T-helper 1 cell treated with Interleukin-12 subunit alpha and Interleukin-12 subunit beta and Interleukin-4 antibody, amounts not matched to agents 30 μg/mL and 1 μg/mL, for 36 hours (primary cell): ENCODE results near the gene KRTAP10-4.

Experiments
- H3K27ac Mint-ChIP-seq: one replicate; pipeline ENCODE4 v1.8.0; 2021; ENCODE audit warnings: mild to moderate bottlenecking, mixed read lengths
- H3K27me3 Mint-ChIP-seq: one replicate; pipeline ENCODE4 v1.8.0; 2021; ENCODE audit warnings: low read depth, mixed read lengths
- H3K36me3 Mint-ChIP-seq: one replicate; pipeline ENCODE4 v1.8.0; 2021; ENCODE audit warnings: low read depth, mixed read lengths
- H3K4me1 Mint-ChIP-seq: one replicate; pipeline ENCODE4 v1.8.0; 2021; ENCODE audit warnings: low read depth, mixed read lengths
- H3K4me3 Mint-ChIP-seq: one replicate; pipeline ENCODE4 v1.8.0; 2021; ENCODE audit warnings: mild to moderate bottlenecking, moderate library complexity, mixed read lengths
- H3K9me3 Mint-ChIP-seq: one replicate; pipeline ENCODE4 v1.8.0; 2021; ENCODE audit warnings: mixed read lengths

Gene KRTAP10-4

DNA sequence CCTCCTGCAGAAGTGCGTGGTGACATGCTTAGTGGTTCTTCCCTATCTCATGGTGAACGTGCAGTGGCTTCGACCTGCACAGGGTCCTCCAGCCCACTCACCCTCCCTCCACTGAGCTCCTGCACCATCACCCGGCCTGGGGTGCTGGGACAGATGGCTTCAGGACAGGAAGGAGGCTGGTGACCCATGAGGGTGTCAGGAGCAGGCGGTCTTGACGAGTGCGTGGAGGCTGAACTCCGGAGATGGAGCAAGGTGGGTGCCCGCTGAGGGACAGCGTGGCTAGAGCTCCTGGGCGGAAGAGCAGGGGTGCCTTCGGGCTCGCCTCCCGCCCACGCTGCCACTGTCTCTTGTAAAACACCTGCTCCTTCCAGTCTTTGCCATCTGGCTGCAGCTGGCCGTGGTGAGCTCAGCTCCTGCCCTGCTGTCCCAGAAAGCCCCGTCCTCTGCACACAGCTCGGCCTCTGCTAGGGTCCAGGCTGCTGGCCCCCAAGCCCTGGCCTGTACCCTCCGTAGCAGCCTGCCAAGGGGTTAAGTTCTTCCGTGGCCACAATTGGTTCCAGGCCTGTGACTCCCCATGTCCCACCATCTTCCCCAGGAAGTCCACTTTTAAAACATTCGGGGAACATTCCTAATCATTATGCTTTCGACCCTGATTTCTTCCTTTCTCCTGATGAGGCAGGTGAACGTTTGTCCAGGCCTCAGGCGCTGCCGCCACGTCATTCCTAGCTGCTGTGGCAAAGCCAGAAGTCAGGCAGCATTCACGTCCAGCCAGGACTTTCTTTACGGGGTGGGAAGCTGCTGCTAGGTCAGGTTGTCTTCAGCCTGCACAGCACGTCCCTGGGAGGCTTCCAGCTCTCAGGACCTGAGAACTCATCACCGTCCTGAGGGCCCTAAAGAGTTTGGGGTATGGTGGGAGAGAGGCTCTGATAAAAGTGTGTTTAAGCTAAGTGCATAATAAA lies 41.6 kb upstream of the KRTAP10-4 start:
- no peaks in the 10 kb centered on the region for H3K27me3 Mint-ChIP-seq
- no peaks in the 10 kb centered on the region for H3K4me1 Mint-ChIP-seq
- no peaks in the 10 kb centered on the region for H3K9me3 Mint-ChIP-seq
- H3K27ac Mint-ChIP-seq = no peak overlapping the region
- H3K4me3 Mint-ChIP-seq = no peak overlapping the region
- H3K36me3 Mint-ChIP-seq = no peaks in the 10 kb centered on the region

DNA sequence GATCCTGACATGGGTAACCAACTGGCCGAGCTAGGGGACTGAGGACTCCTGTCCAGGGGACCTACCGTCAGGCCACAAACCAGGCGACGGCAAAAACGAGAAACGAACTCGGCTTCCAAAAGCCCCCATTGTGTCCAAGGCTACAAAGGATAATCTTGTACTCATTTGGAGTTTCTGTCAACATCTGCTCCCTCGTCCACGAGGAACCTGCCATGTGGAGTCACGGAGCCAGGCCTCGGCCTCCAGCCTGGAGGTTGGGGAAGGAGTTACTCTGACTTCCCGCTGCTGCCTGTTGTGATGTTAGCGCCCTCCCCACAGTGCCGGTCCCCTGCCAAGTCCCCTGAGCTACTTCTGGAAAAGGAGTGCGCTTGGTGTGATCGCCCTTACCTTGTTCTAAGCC lies 40.8 kb upstream of the KRTAP10-4 start:
- Mint-ChIP-seq H3K27me3 (no peaks in the 10 kb centered on the region), H3K9me3 (no peaks in the 10 kb centered on the region), H3K4me1 (no peaks in the 10 kb centered on the region), H3K27ac (no peak overlapping the region), H3K36me3 (no peaks in the 10 kb centered on the region), H3K4me3 (no peak overlapping the region)

DNA sequence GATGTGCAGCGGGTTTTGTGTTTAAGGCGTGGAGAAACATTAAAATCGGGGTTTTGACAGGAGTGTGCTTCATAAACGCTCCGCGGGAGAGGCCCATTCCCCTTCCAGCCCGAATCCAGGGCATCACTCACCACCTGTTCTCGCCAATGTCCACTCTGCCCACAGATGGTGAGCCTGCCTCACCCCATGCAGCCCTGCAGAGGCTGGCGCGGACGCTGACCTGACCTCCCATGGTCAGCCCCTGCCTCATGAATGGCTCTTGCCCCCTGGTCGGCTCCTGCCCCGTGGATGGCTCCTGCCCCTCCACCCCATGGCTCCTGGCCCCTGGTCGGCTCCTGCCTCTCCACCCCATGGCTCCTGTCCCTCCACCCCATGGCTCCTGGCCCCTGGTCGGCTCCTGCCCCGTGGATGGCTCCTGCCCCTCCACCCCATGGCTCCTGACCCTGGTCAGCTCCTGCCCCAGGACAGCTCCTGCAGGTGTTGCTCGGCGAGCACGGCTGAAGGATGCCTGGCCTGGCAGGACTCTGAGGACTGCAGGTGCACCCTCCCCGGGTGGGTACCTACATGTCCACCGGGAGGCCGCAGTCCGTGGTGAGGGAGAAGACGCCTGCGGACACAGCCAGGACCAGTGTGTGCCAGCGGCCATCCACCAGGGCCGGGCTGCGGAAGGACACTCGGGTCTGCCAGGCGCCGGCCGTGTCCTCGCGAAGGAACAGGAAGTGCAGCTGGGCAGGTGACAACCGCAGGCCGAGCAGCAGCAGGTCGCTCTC lies 40.2 kb upstream of the KRTAP10-4 start:
- H3K4me1 Mint-ChIP-seq = no peaks in the 10 kb centered on the region
- H3K9me3 Mint-ChIP-seq = no peaks in the 10 kb centered on the region
- H3K27me3 Mint-ChIP-seq = no peaks in the 10 kb centered on the region
- no peak overlapping the region for H3K27ac Mint-ChIP-seq
- no peak overlapping the region for H3K4me3 Mint-ChIP-seq
- no peaks in the 10 kb centered on the region for H3K36me3 Mint-ChIP-seq

DNA sequence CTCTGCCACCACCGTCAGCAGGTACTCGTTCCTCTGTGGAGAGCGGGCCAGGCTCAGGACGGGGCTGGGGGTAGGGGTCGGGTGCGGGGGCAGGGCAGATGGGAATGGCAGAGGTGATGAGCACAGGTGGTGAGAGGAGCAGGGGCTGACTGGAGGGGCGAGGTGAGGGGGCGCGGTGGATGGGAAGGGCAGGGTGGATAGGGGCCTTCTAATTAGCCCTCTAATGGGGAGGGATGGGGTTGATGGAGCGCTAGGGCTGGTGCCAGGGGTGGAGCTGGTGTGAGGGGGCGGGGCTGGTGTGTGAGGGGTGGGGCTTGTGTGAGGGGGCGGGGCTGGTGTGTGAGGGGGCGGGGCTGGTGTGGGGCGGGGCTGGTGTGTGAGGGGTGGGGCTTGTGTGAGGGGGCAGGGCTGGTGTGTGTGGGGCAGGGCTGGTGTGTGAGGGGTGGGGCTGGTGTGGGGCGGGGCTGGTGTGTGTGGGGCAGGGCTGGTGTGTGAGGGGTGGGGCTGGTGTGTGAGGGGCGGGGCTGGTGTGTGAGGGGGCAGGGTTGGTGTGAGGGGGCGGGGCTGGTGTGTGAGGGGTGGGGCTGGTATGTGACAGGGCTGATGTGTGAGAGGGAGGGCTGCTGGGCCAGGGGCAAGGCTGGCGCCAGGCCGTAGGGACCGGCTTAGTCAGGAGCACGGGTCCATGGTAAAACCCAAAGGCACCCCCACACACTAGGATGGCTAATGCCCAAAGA lies 39.5 kb upstream of the KRTAP10-4 start:
- Mint-ChIP-seq H3K36me3 (no peaks in the 10 kb centered on the region), H3K27ac (no peak overlapping the region), H3K9me3 (no peaks in the 10 kb centered on the region), H3K4me3 (no peak overlapping the region), H3K4me1 (no peaks in the 10 kb centered on the region), H3K27me3 (no peaks in the 10 kb centered on the region)

DNA sequence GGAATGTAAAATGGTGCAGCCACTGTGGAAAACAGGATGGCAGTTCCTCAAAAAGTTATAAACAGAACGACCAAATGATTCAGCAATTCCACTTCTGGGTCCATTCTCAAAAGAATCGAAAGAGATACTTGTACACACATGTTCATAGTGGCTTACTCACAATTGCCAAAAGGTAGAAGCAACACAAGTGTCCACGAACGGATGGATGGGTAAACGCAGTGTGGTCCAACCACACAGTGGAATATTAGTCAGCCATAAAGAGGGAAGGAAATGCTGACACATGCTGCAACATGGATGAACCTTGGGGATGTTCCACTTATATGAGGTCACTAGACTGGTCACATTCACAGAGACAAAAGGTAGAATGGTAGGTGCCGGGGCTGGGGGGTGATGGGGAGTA lies 38.8 kb upstream of the KRTAP10-4 start:
- Mint-ChIP-seq H3K36me3 (no peaks in the 10 kb centered on the region), H3K27me3 (no peaks in the 10 kb centered on the region), H3K27ac (no peak overlapping the region), H3K9me3 (no peaks in the 10 kb centered on the region), H3K4me3 (no peak overlapping the region), H3K4me1 (no peaks in the 10 kb centered on the region)

DNA sequence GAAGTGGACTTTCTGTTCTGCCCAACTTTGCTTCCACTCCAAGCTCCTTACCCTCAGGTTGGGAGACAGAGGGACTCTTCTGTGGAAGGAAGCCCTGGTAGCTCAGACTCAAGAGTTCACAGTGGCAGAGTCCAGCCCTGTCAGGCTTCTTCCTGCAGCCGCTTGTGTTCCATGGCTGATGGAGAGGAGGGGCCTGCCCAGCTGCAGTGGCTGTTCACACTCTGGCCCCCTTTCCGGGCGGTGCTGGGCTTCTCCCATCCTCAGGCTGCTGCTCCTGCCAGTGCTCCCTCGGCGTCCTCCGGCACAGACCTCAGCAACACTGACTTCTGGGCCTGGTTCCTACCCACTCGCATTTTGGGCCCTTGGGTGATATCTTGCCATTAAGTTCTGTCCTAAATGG lies 37.6 kb upstream of the KRTAP10-4 start:
- no peak overlapping the region for H3K4me3 Mint-ChIP-seq
- H3K27me3 Mint-ChIP-seq = peaks cover under 1% of the 10 kb centered on the region
- no peaks in the 10 kb centered on the region for H3K36me3 Mint-ChIP-seq

DNA sequence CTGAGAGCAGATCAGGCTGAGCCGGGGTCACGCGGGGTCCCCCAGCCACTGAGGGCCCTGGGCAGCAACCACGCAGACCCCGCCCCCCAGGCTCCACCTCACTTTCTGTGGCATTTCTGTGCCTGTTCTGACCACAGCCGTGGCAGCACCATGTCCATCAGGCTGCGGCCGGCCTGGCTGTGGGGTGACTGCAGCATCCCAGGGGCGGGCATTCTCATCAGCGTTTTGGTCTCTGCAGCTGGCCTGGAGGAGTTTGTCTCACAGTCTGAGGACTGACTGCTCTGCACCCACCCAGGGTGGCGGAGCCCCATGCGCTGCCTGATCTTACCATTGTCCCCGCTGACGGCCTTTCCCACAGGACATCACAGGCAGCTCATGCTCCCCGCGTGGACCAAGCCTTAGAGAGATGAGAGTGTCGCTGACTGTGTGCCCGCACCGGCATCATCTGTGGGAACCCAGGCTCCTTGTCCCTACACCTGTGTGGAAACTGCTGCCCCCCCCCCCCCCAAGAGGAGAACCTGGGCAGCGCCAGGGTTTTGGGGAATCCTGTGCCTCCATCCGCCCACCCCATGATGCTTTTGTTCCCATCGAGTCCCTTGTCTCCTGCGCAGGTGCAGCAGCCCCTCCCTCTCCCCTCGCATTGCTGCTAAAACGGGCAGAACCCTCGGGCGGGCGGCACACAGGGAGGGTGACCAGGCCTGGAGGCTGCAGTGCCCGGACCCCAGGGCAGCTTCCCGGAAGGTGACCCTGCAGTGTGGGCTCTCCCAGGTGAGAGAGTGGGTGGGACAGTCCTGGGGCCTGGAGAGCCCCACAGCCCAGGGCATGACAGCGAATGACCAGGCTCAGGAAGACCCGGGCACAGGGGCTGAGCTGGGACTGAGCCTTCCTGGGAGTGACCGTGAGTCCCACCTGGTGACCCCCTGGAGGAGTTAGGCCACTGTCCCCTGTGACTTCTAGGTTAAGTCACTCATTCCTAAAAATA lies 35.3 kb upstream of the KRTAP10-4 start:
- H3K27ac Mint-ChIP-seq = no peak overlapping the region

More for the DNA sequence above, 37.6 kb upstream of the KRTAP10-4 start:
- H3K4me1 Mint-ChIP-seq = no peaks in the 10 kb centered on the region
- no peaks in the 10 kb centered on the region for H3K9me3 Mint-ChIP-seq
- H3K27ac Mint-ChIP-seq = no peak overlapping the region

DNA sequence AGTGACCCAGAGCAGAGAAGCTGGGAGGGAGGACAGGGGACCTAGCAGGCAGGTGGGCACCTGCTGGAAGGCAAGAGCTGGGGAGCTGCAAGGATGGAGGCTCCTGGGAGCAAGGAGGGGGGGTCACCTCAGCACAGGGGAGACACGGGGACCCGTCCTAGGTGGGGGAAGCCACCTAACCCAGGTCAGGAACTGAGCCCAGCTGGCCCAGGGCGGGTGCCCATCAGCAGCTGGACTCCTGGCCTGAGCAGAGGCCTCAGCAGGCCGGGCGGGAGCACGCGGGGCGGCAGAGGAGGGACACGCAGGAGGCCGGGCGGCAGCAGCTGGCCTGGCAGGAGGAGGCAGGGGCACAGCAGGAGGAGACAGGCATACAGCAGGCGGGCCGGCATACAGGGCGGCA lies 34.5 kb upstream of the KRTAP10-4 start:
- no peaks in the 10 kb centered on the region for H3K9me3 Mint-ChIP-seq
- H3K4me1 Mint-ChIP-seq = no peaks in the 10 kb centered on the region
- H3K27ac Mint-ChIP-seq = no peak overlapping the region
- no peaks in the 10 kb centered on the region for H3K36me3 Mint-ChIP-seq
- H3K4me3 Mint-ChIP-seq = no peak overlapping the region
- peaks cover 6% of the 10 kb centered on the region for H3K27me3 Mint-ChIP-seq

More for the DNA sequence above, 35.3 kb upstream of the KRTAP10-4 start:
- H3K4me1 Mint-ChIP-seq = no peaks in the 10 kb centered on the region
- H3K4me3 Mint-ChIP-seq = no peak overlapping the region
- no peaks in the 10 kb centered on the region for H3K9me3 Mint-ChIP-seq
- H3K27me3 Mint-ChIP-seq = peaks cover 6% of the 10 kb centered on the region
- H3K36me3 Mint-ChIP-seq = no peaks in the 10 kb centered on the region

DNA sequence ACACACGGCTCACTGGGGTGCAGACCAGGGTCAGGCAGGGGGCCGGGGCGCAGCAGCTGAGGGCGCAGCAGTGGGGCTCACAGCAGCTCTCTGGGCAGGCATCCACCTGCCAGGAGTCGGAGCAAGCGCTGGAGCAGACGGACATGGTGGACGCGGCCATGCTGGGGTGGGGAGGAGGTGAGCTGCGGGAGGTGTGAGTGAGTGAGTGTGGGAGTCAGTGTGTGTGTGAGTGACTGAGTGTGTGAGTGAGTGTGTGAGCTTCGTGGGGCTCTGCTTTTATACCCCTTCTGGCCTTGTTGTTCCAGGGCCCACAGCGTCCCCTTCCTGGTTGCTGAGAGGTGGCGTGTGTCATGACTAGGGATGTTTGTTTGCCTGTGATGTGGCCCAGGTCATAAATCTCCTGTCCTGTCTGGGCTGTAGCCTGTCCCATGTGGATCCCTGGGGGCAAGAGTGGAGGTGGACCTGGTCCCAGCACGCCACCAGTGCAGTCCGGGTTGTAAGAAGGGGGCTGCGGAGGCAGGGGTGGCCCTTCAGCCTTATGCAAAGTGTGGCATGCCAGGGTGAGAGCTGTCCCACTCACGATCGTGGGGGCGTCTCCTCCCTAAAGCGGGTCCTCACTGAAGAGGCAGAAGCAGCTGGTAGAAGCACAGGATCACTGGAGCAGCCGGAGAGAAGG lies 33.4 kb upstream of the KRTAP10-4 start, which contains the start of gene KRTAP10-1:
TSS of gene KRTAP10-1 (minus strand) at position 205 of the 676 bp plus-strand sequence. CDS start at position 160, 45 bp downstream.
- no peaks in the 10 kb centered on the region for H3K36me3 Mint-ChIP-seq
- H3K27me3 Mint-ChIP-seq = peaks cover 6% of the 10 kb centered on the region
- no peaks in the 10 kb centered on the region for H3K9me3 Mint-ChIP-seq
- no peak within 1 kb of the TSS for H3K27ac Mint-ChIP-seq
- no peaks in the 10 kb centered on the region for H3K4me1 Mint-ChIP-seq
- no peak within 1 kb of the TSS for H3K4me3 Mint-ChIP-seq

DNA sequence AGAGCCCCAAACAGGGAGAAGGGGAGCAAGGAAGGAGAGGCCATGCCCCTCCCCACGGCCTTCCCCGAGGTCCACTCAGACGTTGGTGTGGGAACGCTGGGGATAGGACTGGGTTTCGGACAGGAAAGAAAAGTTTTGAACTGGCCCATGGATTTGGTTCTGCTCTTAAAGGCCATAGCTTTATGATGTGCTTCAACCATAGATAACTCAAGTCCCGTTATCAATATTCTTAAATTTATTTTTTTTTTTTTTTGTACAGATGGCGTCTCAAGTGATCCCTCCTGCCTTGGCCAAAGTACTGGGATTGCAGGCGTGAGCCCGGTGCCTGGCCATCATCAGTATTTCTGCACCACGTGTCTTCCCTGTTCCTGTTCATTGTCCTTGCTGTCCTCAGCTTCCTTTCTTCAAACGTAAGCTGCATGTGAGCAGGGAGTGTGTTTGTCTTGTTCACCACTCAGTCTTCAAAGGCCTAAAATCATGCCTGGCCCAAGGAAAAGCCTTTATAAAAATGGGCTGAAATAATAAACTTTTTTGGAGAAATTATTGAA lies 32.7 kb upstream of the KRTAP10-4 start:
- Mint-ChIP-seq H3K4me3 (no peak overlapping the region), H3K4me1 (no peaks in the 10 kb centered on the region), H3K36me3 (peaks cover 1% of the 10 kb centered on the region), H3K27ac (no peak overlapping the region), H3K27me3 (peaks cover 6% of the 10 kb centered on the region), H3K9me3 (peaks cover 6% of the 10 kb centered on the region)

DNA sequence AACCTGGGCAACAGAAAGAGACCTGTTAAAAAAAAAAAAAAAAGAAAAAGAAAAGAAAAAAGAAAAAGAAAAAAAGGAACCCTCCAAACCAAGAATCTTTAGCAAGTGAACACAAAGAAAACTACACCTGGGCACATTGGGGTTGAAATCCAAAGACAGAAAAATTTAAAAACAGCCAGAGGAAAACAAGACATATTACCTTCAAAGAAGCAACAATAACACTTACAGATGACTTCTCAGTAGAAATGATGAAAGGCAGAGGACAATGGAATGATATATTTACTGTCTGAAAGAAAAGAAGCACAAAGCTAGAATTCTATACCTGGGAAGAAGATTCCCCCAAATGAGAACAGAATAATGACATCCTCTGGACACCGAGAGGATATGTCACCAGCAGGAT lies 30.8 kb upstream of the KRTAP10-4 start:
- H3K36me3 Mint-ChIP-seq = peaks cover 13% of the 10 kb centered on the region
- H3K27ac Mint-ChIP-seq = no peak overlapping the region
- H3K9me3 Mint-ChIP-seq = peaks cover 20% of the 10 kb centered on the region
- H3K4me1 Mint-ChIP-seq = peaks cover 9% of the 10 kb centered on the region
- H3K4me3 Mint-ChIP-seq = no peak overlapping the region
- H3K27me3 Mint-ChIP-seq = peaks cover 6% of the 10 kb centered on the region

DNA sequence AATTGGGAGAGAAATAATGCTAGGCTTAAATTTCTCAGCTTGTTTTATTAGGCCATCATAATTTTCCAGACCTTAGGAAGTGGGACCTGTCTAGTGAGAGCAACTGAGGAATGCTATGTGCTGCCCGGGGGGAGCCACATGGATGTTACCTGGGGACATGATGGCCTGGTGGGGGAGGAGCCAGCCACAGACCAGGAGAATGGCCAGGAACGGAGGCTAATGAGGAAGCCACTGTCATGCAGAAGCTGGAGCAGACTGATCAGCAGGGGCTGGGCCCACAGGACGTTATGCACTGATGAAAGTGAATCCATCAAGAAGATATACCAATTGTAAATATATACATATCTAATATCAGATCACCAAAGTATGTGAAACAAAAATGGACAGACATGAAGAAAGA lies 29.0 kb upstream of the KRTAP10-4 start:
- Mint-ChIP-seq H3K27me3 (peaks cover 9% of the 10 kb centered on the region), H3K27ac (no peak overlapping the region), H3K4me1 (peaks cover 17% of the 10 kb centered on the region), H3K4me3 (no peak overlapping the region), H3K36me3 (peaks cover 18% of the 10 kb centered on the region), H3K9me3 (peaks cover 22% of the 10 kb centered on the region)
